ENCODE results near the gene POLG.
"Not testable (repeated sequence)": the region's sequence is repeated elsewhere in the genome, so short reads cannot be mapped to it uniquely, and the experiment has no call there.

Gene POLG

GRCh38 chr15:89277281-89277680, 57.3 kb downstream of the POLG start:
- DNase-seq: not testable (repeated sequence)

All from Kasumi-1 (cell line).